Keratinocyte (primary cell): ENCODE results near the gene PCBP1.

Source experiments
- EZH2 ChIP-seq: IDR thresholded peaks from one replicate; pipeline ENCODE4 v1.6.1; 2012; ENCODE audit warnings: inconsistent platforms, mild to moderate bottlenecking, low read length, moderate library complexity
- TF ChIP-seq, protein P1 (sequence below), 3 experiments: IDR thresholded peaks in 1 of 3; conservative IDR thresholded peaks in 1 of 3; optimal IDR thresholded peaks in 1 of 3; 2 replicates in 2 of 3; 3 replicates in 1 of 3; pipeline versions ENCODE3 to v1.5.1; 2011; ENCODE audit warnings: low read length in 3 of 3, mild to moderate bottlenecking in 3 of 3, moderate library complexity in 2 of 3, control low read depth in 1 of 3, inconsistent platforms in 1 of 3; ENCODE audit not compliant: insufficient read depth in 2 of 3; ENCODE audit errors: extremely low read depth in 1 of 3

GRCh38 chr2:70094978-70095719 is 7.9 kb downstream of the PCBP1 start:
- no peak for TF ChIP-seq EZH2
- TF ChIP-seq, protein P1, sequence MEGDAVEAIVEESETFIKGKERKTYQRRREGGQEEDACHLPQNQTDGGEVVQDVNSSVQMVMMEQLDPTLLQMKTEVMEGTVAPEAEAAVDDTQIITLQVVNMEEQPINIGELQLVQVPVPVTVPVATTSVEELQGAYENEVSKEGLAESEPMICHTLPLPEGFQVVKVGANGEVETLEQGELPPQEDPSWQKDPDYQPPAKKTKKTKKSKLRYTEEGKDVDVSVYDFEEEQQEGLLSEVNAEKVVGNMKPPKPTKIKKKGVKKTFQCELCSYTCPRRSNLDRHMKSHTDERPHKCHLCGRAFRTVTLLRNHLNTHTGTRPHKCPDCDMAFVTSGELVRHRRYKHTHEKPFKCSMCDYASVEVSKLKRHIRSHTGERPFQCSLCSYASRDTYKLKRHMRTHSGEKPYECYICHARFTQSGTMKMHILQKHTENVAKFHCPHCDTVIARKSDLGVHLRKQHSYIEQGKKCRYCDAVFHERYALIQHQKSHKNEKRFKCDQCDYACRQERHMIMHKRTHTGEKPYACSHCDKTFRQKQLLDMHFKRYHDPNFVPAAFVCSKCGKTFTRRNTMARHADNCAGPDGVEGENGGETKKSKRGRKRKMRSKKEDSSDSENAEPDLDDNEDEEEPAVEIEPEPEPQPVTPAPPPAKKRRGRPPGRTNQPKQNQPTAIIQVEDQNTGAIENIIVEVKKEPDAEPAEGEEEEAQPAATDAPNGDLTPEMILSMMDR (optimal IDR thresholded peaks at IDR 0.05 in 1 of 3, IDR thresholded peaks at IDR 0.05 in 1 of 3, conservative IDR thresholded peaks at IDR 0.05 in 1 of 3; ENCODE audit: extremely low read depth in 1 of 3, insufficient read depth in 2 of 3, low read length in 3 of 3) = no peak
